K562 (cell line): ENCODE measurements around the gene ST8SIA1. TPM values are rescaled to one million over a fixed set of nuclear protein-coding genes. Genes with fewer than 3 reads are reported as not detected.

Source experiments
- DNMT1 ChIP-seq: fragments of 450-650 bp; IDR thresholded peaks from 2 replicates; pipeline ENCODE4 v1.6.1; 2016; ENCODE audit warnings: antibody characterized with exemption, mild to moderate bottlenecking
- FOXJ3 ChIP-seq: sonication (generic); formaldehyde crosslinking; IDR thresholded peaks from 2 replicates; pipeline ENCODE4 v1.4.0; 2020; ENCODE audit warnings: mild to moderate bottlenecking, missing genetic modification reagents
- HMBOX1 ChIP-seq: sonication (generic); IDR thresholded peaks from 2 replicates; pipeline ENCODE4 v1.6.1; 2016
- HMGN3 ChIP-seq: IDR thresholded peaks from 2 replicates; pipeline ENCODE4 v1.6.1; 2011; ENCODE audit warnings: borderline replicate concordance, low read depth, mild to moderate bottlenecking, mixed read lengths, low read length; ENCODE audit not compliant: insufficient read length; ENCODE audit errors: extremely low read depth
- NFE2L1 ChIP-seq: fragments of 450-650 bp; IDR thresholded peaks from 2 replicates; pipeline ENCODE4 v1.6.1; 2016; ENCODE audit warnings: missing genetic modification characterization, low read depth, mild to moderate bottlenecking, missing compliant biosample characterization, moderate library complexity, borderline replicate concordance
- NR2F6 ChIP-seq: fragments of 450-650 bp; formaldehyde crosslinking; IDR thresholded peaks from 2 replicates; pipeline ENCODE4 v1.4.0; 2020; ENCODE audit warnings: mild to moderate bottlenecking
- NR3C1 ChIP-seq: sonication (generic); formaldehyde crosslinking; IDR thresholded peaks from 2 replicates; pipeline ENCODE4 v1.8.1; 2022; ENCODE audit warnings: missing genetic modification reagents
- NRF1 ChIP-seq, 2 experiments: fragments of 450-650 bp; IDR thresholded peaks in 1 of 2; conservative IDR thresholded peaks in 1 of 2; 2 replicates each; pipeline ENCODE4 v1.6.1; 2014; ENCODE audit warnings: mild to moderate bottlenecking in 2 of 2
- RUNX1 ChIP-seq: sonication (generic); IDR thresholded peaks from 2 replicates; pipeline ENCODE4 v1.6.1; 2016; ENCODE audit warnings: antibody characterized with exemption, low read depth
- WHSC1 ChIP-seq: IDR thresholded peaks from one replicate; pipeline ENCODE4 v1.6.1; 2012; ENCODE audit warnings: low read length, control low read depth, inconsistent platforms
- ZC3H8 ChIP-seq: fragments of 450-650 bp; IDR thresholded peaks from 2 replicates; pipeline ENCODE4 v1.6.1; 2017
- ZNF354B ChIP-seq: fragments of 250-450 bp; sonication (Bioruptor Pico); IDR thresholded peaks from 2 replicates; pipeline ENCODE4 v1.4.0; 2020
- ZNF644 ChIP-seq: fragments of 200-800 bp; sonication (Bioruptor generic); IDR thresholded peaks from 2 replicates; pipeline ENCODE4 v1.6.1; 2016; ENCODE audit warnings: low read depth, missing genetic modification characterization, missing compliant biosample characterization
- ZNF75A ChIP-seq: fragments of 450-650 bp; formaldehyde crosslinking; IDR thresholded peaks from 2 replicates; pipeline ENCODE4 v1.4.0; 2020; ENCODE audit warnings: mild to moderate bottlenecking
- polyA plus RNA-seq, 8 experiments: library from polyadenylated mRNA; depleted of rRNA in 4 of 8; stranded (reverse) in 5 of 8; unstranded in 3 of 8; fragments of >200 nt; fragmentation: Nextera tagmentation in 2 of 8; fragmentation: Illumina TruSeq in 1 of 8; extraction: Ambion mirVana in 2 of 8; extraction: Trizol in 1 of 8; gene quantifications; 2 replicates each; pipeline versions ENCODE4 v1.2.1 to v1.2.3, GENCODE V29; 2011 to 2014; ENCODE audit warnings: inconsistent platforms in 1 of 8, missing spikeins in 1 of 8
- total RNA-seq, 7 experiments: library from RNA; depleted of rRNA in 6 of 7; stranded (reverse); fragments of >200 nt in 6 of 7; fragmentation: Illumina TruSeq in 2 of 7; extraction: Trizol in 2 of 7; gene quantifications; 2 replicates each; pipeline versions ENCODE4 v1.2.1 to v1.2.3, GENCODE V29; 2011 to 2021; ENCODE audit warnings: low replicate concordance in 1 of 7
- TF ChIP-seq, protein P1 (sequence below): fragments of 250-450 bp; sonication (Bioruptor Pico); IDR thresholded peaks from 2 replicates; pipeline ENCODE4 v1.9.0; 2021; ENCODE audit warnings: mild to moderate bottlenecking, inconsistent platforms

Gene ST8SIA1
- total and polyA plus RNA-seq, 9 of the 15 experiments (the other 6 are each of a cell fraction or from before 2014, with no cell fraction given) = 0.86 to 26.3 (median 4.3) TPM

- TF ChIP-seq DNMT1 = no peak
- no peak for TF ChIP-seq HMBOX1
- no peak for TF ChIP-seq NFE2L1 (tag)
- TF ChIP-seq RUNX1 = no peak
- TF ChIP-seq, protein P1, sequence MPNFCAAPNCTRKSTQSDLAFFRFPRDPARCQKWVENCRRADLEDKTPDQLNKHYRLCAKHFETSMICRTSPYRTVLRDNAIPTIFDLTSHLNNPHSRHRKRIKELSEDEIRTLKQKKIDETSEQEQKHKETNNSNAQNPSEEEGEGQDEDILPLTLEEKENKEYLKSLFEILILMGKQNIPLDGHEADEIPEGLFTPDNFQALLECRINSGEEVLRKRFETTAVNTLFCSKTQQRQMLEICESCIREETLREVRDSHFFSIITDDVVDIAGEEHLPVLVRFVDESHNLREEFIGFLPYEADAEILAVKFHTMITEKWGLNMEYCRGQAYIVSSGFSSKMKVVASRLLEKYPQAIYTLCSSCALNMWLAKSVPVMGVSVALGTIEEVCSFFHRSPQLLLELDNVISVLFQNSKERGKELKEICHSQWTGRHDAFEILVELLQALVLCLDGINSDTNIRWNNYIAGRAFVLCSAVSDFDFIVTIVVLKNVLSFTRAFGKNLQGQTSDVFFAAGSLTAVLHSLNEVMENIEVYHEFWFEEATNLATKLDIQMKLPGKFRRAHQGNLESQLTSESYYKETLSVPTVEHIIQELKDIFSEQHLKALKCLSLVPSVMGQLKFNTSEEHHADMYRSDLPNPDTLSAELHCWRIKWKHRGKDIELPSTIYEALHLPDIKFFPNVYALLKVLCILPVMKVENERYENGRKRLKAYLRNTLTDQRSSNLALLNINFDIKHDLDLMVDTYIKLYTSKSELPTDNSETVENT (CRISPR knock-in tag) = no peak
- no peak for TF ChIP-seq ZNF75A (CRISPR knock-in tag)
- no peak for TF ChIP-seq ZNF644 (tag)
- no peak for TF ChIP-seq HMGN3
- no peak for TF ChIP-seq WHSC1
- TF ChIP-seq NRF1 (conservative IDR thresholded peaks at IDR 0.05 in 1 of 2, IDR thresholded peaks at IDR 0.05 in 1 of 2) = no peak
- TF ChIP-seq NR3C1 (CRISPR knock-in tag) = no peak
- TF ChIP-seq ZNF354B = no peak
- no peak for TF ChIP-seq NR2F6
- TF ChIP-seq FOXJ3 (CRISPR knock-in tag) = no peak
- no peak for TF ChIP-seq ZC3H8
Observed at GRCh38 chr12:22310275-22310674, 24.2 kb downstream of the ST8SIA1 start (continued).
